ENCODE results near the gene CFAP410.
"Not testable (repeated sequence)": the region's sequence is repeated elsewhere in the genome, so short reads cannot be mapped to it uniquely, and the experiment has no call there.

CFAP410 gene

DNA sequence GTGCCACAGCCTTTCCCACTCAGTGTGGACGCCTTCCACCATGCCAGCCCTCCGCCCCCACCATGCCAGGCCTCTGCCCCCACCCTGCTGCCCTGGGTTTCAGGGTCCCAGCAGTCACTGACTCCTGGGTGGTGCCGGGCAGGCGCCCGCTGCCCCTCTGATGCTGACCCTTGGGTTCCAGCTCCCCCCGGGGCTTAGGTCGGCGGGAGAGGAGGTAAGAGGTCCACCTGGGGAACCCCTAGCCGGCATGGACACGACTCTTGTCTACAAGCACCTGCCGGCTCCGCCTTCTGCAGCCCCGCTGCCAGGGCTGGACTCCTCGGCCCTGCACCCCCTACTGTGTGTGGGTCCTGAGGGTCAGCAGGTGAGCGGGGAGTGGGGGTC, 46.4 kb downstream of the CFAP410 start:
- DNase-seq (ENCODE audit: low read depth): no peak
- H3K4me3 ChIP-seq (ENCODE audit: low read depth, low read length): no peak overlapping the region

DNA sequence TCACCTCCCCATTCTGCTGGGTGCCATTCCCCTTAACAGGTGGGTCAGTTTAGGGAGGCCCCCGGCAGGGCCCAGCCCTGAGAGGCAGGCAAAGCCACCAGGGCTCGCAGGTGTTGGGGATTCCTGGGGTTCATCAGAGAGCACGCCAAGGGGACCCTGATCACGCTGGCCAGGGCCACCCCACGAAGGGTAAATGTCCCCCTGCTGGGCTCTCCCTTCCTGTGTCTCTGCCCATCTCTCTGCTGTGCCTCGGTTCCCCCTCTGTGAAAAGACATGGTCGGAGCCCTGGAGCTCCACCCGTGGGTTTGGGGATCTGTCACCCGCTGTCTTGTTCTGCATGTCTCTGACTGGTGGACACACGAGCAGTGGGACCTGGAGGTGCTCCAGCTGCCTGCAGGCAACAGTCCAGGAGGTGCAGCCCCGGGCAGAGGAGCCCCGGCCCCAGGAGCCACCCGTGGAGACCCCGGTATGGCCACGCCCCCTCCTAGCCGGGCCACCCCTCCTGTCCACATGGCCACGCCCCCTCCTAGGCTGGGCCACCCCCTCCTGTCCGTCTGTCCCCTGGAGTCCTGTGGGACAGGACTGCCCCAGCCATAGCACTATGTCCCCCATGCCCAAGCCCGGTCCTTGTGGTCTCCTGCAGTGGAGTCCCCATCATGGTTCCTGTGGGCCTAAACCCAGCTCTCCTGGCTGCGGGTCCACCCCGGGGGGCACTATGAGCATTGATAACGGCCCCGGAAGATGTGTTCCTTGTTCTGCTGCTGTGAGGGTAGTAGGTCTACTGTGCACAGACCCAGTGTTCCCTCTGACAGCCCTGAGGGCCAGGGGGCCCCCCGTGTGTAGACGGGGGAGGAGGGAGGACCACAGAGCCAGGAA, 47.0 kb downstream of the CFAP410 start:
- DNase-seq (ENCODE audit: low read depth): no peak
- no peak overlapping the region for H3K4me3 ChIP-seq (ENCODE audit: low read depth, low read length)

- no peak for DNase-seq (ENCODE audit: low read depth)
- no peak overlapping the region for H3K4me3 ChIP-seq (ENCODE audit: low read depth, low read length)
Observed at GRCh38 chr21:44291078-44291935, 47.9 kb downstream of the CFAP410 start.

- H3K4me3 ChIP-seq (ENCODE audit: low read depth, low read length): no peak overlapping the region
- no peak for DNase-seq (ENCODE audit: low read depth)
Observed at GRCh38 chr21:44290327-44291077, 48.7 kb downstream of the CFAP410 start.

- H3K4me3 ChIP-seq (ENCODE audit: low read depth, low read length): no peak overlapping the region
Observed at GRCh38 chr21:44289381-44290010, 49.7 kb downstream of the CFAP410 start.

GRCh38 chr21:44288251-44289110, 50.7 kb downstream of the CFAP410 start:
- no peak for DNase-seq (ENCODE audit: low read depth)
- no peak overlapping the region for H3K4me3 ChIP-seq (ENCODE audit: low read depth, low read length)

More at GRCh38 chr21:44289381-44290010, 49.7 kb downstream of the CFAP410 start:
- no peak for DNase-seq (ENCODE audit: low read depth)

DNA sequence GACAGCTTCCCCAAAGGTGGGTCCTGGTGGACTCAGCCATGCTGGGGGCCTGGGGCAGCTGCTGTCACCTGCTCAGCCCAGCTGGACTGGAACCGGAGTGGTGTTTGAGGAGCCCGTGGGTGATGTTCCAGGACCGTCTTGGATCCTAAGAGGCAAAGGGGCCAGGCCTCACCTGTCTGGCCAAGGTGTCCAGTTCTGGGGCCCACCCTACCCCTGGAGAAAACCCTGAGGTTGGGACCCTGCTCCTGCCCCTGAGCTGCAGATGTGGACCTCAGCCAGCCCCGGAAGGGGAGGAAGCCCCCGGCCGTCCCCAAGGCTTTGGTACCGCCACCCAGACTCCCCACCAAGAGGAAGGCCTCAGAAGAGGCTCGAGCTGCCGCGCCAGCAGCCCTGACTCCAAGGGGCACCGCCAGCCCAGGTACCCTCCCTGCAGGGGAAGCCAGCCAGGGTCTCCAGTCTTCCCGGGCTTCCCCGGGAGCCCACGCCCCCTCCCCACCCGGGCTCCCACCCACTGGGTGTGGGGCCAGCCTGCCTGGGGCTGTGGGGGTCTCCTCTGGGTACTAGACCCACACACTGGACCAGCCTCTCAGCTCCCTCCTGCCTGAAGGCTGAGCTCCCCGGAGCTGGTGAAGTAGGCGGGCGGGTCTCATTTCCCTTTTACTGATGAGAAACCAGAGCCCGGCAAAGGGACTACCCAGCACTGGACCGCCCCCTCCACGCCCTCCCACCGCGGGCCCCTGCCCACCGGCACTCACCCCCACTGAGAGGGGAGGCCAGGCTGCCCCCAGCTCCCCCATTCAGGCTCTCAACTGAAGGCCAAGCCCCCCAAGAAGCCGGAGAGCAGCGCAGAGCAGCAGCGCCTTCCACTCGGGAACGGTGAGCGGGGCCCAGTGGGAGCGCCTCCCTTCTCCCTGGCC, 52.2 kb downstream of the CFAP410 start:
- H3K4me3 ChIP-seq (ENCODE audit: low read depth, low read length): no peak overlapping the region
- no peak for DNase-seq (ENCODE audit: low read depth)

- no peak for DNase-seq (ENCODE audit: low read depth)
- H3K4me3 ChIP-seq (ENCODE audit: low read depth, low read length): no peak overlapping the region
Observed at GRCh38 chr21:44286086-44286715, 53.0 kb downstream of the CFAP410 start.

GRCh38 chr21:44285138-44285992, 53.8 kb downstream of the CFAP410 start, which contains the start of gene AIRE:
AIRE (plus strand) TSS chr21:44285876; CDS start chr21:44286007, 131 bp downstream.
- no peak for DNase-seq (ENCODE audit: low read depth)
- peak within 1 kb of the TSS; percentile 27 for H3K4me3 ChIP-seq (ENCODE audit: low read depth, low read length)

DNA sequence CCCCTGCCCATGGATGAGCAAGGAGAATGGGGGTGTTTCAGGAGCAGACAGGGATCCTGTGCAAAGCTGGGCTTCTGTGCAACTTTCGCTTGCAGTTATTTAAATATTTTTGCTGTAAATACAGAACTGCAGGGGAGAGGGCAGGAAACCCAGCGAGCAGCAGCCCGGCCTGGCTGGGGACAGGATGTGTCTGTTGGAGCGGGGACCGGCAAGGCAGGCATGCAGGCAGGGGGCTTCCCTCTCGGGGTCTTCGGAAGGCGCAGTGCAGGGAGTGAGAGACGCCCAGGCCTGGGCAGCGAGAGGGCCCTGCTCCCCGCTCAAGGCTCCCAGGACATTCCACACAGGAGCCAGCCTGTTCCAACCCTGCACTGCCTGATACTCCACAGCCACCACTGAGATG, 55.2 kb downstream of the CFAP410 start:
- no peak overlapping the region for H3K4me3 ChIP-seq (ENCODE audit: low read depth, low read length)
- DNase-seq (ENCODE audit: low read depth): no peak

DNA sequence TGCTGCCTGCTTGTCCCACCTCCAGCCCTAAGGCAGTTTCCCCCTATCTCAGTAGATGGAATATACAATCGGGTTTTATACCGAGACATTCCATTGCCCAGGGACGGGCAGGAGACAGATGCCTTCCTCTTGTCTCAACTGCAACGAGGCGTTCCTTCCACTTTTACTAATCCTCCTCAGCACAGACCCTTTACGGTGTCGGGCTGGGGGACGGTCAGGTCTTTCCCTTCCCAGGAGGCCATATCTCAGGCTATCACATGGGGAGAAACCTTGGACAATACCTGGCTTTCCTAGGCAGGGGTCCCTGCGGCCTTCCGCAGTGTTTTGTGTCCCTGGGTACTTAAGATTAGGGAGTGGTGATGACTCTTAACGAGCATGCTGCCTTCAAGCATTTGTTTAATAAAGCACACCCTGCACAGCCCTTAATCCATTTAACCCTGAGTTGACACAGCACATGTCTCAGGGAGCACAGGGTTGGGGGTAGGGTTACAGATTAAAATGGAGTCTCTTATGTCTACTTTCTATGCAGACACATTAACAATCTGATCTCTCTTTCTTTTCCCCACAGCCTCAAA, 55.9 kb downstream of the CFAP410 start:
- not testable (repeated sequence) for DNase-seq (ENCODE audit: low read depth); H3K4me3 ChIP-seq (ENCODE audit: low read depth, low read length)

DNA sequence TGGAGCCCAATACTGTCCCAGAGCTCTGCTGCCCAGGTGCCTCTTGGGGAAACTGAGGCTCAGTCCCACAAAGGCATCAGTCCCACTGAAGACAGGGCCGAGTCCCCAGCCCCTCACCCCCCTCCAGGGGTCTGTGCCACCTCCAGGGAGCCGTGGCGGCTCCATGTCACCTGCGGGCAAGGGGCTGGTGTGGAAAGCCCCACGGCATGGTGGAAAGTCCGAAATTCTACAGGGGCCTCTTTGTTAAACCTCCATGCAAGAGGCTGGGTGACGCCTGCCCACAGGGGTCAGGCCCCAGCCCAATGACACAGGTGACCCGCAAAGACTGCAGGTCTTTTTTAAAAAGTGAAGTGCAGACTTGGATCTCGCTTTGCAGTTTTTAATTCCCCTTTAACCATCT, 56.8 kb downstream of the CFAP410 start:
- no peak for DNase-seq (ENCODE audit: low read depth)
- no peak overlapping the region for H3K4me3 ChIP-seq (ENCODE audit: low read depth, low read length)

- DNase-seq (ENCODE audit: low read depth): no peak
- no peak overlapping the region for H3K4me3 ChIP-seq (ENCODE audit: low read depth, low read length)
Observed at GRCh38 chr21:44281801-44282200, 57.4 kb downstream of the CFAP410 start.

GRCh38 chr21:44279354-44280260, 59.6 kb downstream of the CFAP410 start:
- no peak overlapping the region for H3K4me3 ChIP-seq (ENCODE audit: low read depth, low read length)
- DNase-seq (ENCODE audit: low read depth): no peak
